ENCODE measurements around the gene IRAK4. TPM values are rescaled to one million over a fixed set of nuclear protein-coding genes. Genes with fewer than 3 reads are reported as not detected.

IRAK4 gene
- total and polyA plus RNA-seq, 2 donors from 2014 or later = 10.1 to 29.7 TPM

DNA sequence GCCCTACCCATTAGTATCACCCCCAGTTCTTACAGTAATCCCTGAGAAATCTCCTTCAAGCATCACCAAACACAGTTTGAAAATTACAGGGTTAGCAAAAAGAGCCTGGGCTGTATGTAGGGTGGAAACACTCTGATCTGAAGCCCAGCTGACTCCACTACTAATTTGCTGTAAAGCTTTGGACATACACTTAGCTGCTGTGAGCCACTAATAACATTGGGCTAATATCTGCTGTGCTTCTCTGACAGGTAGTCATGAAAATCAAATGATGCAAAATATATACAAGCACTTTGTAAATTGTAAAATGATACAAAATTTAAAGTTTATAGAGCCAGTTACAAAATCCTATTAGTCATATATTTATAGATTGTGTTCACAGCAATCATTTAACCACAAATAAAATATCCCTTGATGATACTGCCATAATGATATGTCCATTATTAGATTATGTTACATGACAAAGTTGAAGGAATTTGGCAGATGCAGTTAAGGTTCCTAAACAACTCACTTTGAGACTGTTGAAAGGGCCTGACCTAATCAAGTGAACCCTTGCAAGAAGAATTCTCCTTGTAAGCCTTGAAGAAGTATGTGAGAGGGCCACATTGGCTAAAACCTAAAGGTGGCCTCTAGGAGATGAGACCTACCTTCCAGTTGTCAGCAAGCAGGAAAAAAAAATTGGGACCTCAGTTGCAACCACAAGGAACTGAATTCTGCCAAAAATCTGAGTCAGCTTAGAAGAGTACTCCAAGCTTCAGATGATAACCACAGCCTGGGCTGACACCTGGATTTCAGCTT lies 28.3 kb downstream of the IRAK4 start:
- no peak for FAIRE-seq
- H3K4me3 ChIP-seq (ENCODE audit: low read length in 3 of 3) = no peak overlapping the region

GRCh38 chr12:43789941-43790340 lies 31.2 kb downstream of the IRAK4 start:
- H3K9me3 ChIP-seq (ENCODE audit: control insufficient read depth in 2 of 3, insufficient read depth in 1 of 3, low read length in 3 of 3) = no peaks in the 10 kb centered on the region
- H3K27me3 ChIP-seq (ENCODE audit: control insufficient read depth, insufficient read depth, low read length) = no peaks in the 10 kb centered on the region
- no peak overlapping the region for H3K4me3 ChIP-seq (ENCODE audit: low read length in 3 of 3)
- no peak overlapping the region for H3K9ac ChIP-seq (ENCODE audit: low read length in 3 of 3)
- no peaks in the 10 kb centered on the region for H3K4me1 ChIP-seq (ENCODE audit: control insufficient read depth in 2 of 3, insufficient read depth in 2 of 3, low read depth in 1 of 3, low read length in 3 of 3)
- H3K36me3 ChIP-seq (ENCODE audit: control insufficient read depth in 2 of 3, insufficient read depth in 3 of 3, low read length in 3 of 3) = peaks cover 0 to 10% (median 7%) of the 10 kb centered on the region in 3 donors
- no peak for TF ChIP-seq CTCF (IDR thresholded peaks at IDR 0.05; ENCODE audit: borderline replicate concordance, extremely low read depth, insufficient read depth)
- DNase-seq (peak in 2 of 5 donors; percentile 13 to 33), FAIRE-seq (no peak)
- intact Hi-C loops (cut with DNase I) = no loop called here
- H3K27ac ChIP-seq (ENCODE audit: low read depth in 2 of 2, low read length in 2 of 2) = no peak overlapping the region

More for the DNA sequence above, 28.3 kb downstream of the IRAK4 start:
- no peak overlapping the region for H3K9ac ChIP-seq (ENCODE audit: low read length in 3 of 3)
- H3K27ac ChIP-seq (ENCODE audit: low read depth in 2 of 2, low read length in 2 of 2) = no peak overlapping the region
- no peaks in the 10 kb centered on the region for H3K27me3 ChIP-seq (ENCODE audit: control insufficient read depth, insufficient read depth, low read length)
- intact Hi-C loops (cut with DNase I) = no loop called here
- no peaks in the 10 kb centered on the region for H3K4me1 ChIP-seq (ENCODE audit: control insufficient read depth in 2 of 3, insufficient read depth in 2 of 3, low read depth in 1 of 3, low read length in 3 of 3)
- TF ChIP-seq CTCF (IDR thresholded peaks at IDR 0.05; ENCODE audit: borderline replicate concordance, extremely low read depth, insufficient read depth) = no peak
- H3K9me3 ChIP-seq (ENCODE audit: control insufficient read depth in 2 of 3, insufficient read depth in 1 of 3, low read length in 3 of 3) = no peaks in the 10 kb centered on the region
- H3K36me3 ChIP-seq (ENCODE audit: control insufficient read depth in 2 of 3, insufficient read depth in 3 of 3, low read length in 3 of 3) = peaks cover 0 to 28% (median 11%) of the 10 kb centered on the region in 3 donors
- DNase-seq = no peak

- intact Hi-C loops (cut with DNase I) = no loop called here
- no peaks in the 10 kb centered on the region for H3K9me3 ChIP-seq (ENCODE audit: control insufficient read depth in 2 of 3, insufficient read depth in 1 of 3, low read length in 3 of 3)
- TF ChIP-seq CTCF (IDR thresholded peaks at IDR 0.05; ENCODE audit: borderline replicate concordance, extremely low read depth, insufficient read depth) = no peak
- DNase-seq (no peak), FAIRE-seq (no peak)
- no peak overlapping the region for H3K27ac ChIP-seq (ENCODE audit: low read depth in 2 of 2, low read length in 2 of 2)
- H3K27me3 ChIP-seq (ENCODE audit: control insufficient read depth, insufficient read depth, low read length) = no peaks in the 10 kb centered on the region
- H3K4me3 ChIP-seq (ENCODE audit: low read length in 3 of 3) = no peak overlapping the region
- no peaks in the 10 kb centered on the region for H3K4me1 ChIP-seq (ENCODE audit: control insufficient read depth in 2 of 3, insufficient read depth in 2 of 3, low read depth in 1 of 3, low read length in 3 of 3)
- H3K9ac ChIP-seq (ENCODE audit: low read length in 3 of 3) = no peak overlapping the region
- peaks cover 3 to 22% (median 12%) of the 10 kb centered on the region in 3 donors for H3K36me3 ChIP-seq (ENCODE audit: control insufficient read depth in 2 of 3, insufficient read depth in 3 of 3, low read length in 3 of 3)
These were observed 37.0 kb downstream of the IRAK4 start for GRCh38 chr12:43795716-43796280.
